ENCODE measurements around the gene C2orf76. TPM values are rescaled to one million over a fixed set of nuclear protein-coding genes. Genes with fewer than 3 reads are reported as not detected.
"Not testable (repeated sequence)": the region's sequence is repeated elsewhere in the genome, so short reads cannot be mapped to it uniquely, and the experiment has no call there.

The C2orf76 gene
- total RNA-seq, 2 donors from 2014 or later = 6.5 to 10.9 TPM

GRCh38 chr2:119290859-119291587 is 75.6 kb downstream of the C2orf76 start:
- ATAC-seq = no peak
- H3K27ac Mint-ChIP-seq = no peak overlapping the region

GRCh38 chr2:119289642-119290041 is 77.0 kb downstream of the C2orf76 start:
- Mint-ChIP-seq H3K36me3 (no peaks in the 10 kb centered on the region), H3K27me3 (no peaks in the 10 kb centered on the region), H3K4me3 (no peak overlapping the region)

More at GRCh38 chr2:119290859-119291587, 75.6 kb downstream of the C2orf76 start:
- Mint-ChIP-seq H3K9me3 (no peaks in the 10 kb centered on the region), H3K36me3 (no peaks in the 10 kb centered on the region), H3K27me3 (no peaks in the 10 kb centered on the region), H3K4me3 (no peak overlapping the region), H3K4me1 (ENCODE audit: low read depth in 2 of 2) (peaks cover 9 to 13% of the 10 kb centered on the region in 2 donors)
- no peak for DNase-seq (ENCODE audit: low spot score)

GRCh38 chr2:119289093-119289492 is 77.5 kb downstream of the C2orf76 start:
- H3K36me3 Mint-ChIP-seq = no peaks in the 10 kb centered on the region
- H3K4me3 Mint-ChIP-seq = no peak overlapping the region
- no peak overlapping the region for H3K27ac Mint-ChIP-seq
- peaks cover 9 to 13% of the 10 kb centered on the region in 2 donors for H3K4me1 Mint-ChIP-seq (ENCODE audit: low read depth in 2 of 2)
- no peaks in the 10 kb centered on the region for H3K9me3 Mint-ChIP-seq
- ATAC-seq (no peak), DNase-seq (ENCODE audit: low spot score) (no peak)
- H3K27me3 Mint-ChIP-seq = no peaks in the 10 kb centered on the region

More at GRCh38 chr2:119289642-119290041, 77.0 kb downstream of the C2orf76 start:
- H3K9me3 Mint-ChIP-seq = no peaks in the 10 kb centered on the region
- ATAC-seq = peak in 1 of 2 donors; percentile 52
- DNase-seq (ENCODE audit: low spot score) = no peak
- H3K27ac Mint-ChIP-seq = no peak overlapping the region
- peaks cover 9 to 13% of the 10 kb centered on the region in 2 donors for H3K4me1 Mint-ChIP-seq (ENCODE audit: low read depth in 2 of 2)

GRCh38 chr2:119288576-119288975 is 78.1 kb downstream of the C2orf76 start:
- Mint-ChIP-seq H3K36me3 (no peaks in the 10 kb centered on the region), H3K4me1 (ENCODE audit: low read depth in 2 of 2) (peaks cover 9 to 13% of the 10 kb centered on the region in 2 donors), H3K4me3 (no peak overlapping the region), H3K27ac (no peak overlapping the region), H3K9me3 (no peaks in the 10 kb centered on the region), H3K27me3 (no peaks in the 10 kb centered on the region)
- DNase-seq (ENCODE audit: low spot score) = no peak
- ATAC-seq = no peak

GRCh38 chr2:119286661-119287060 is 80.0 kb downstream of the C2orf76 start:
- H3K4me3 Mint-ChIP-seq = no peak overlapping the region
- no peaks in the 10 kb centered on the region for H3K9me3 Mint-ChIP-seq
- no peak for ATAC-seq
- DNase-seq (ENCODE audit: low spot score) = no peak
- no peak overlapping the region for H3K27ac Mint-ChIP-seq
- H3K27me3 Mint-ChIP-seq = no peaks in the 10 kb centered on the region
- H3K36me3 Mint-ChIP-seq = no peaks in the 10 kb centered on the region
- peaks cover under 1 to 15% of the 10 kb centered on the region in 2 donors for H3K4me1 Mint-ChIP-seq (ENCODE audit: low read depth in 2 of 2)

GRCh38 chr2:119283873-119284331 is 82.7 kb downstream of the C2orf76 start:
- ATAC-seq = no peak
- H3K27ac Mint-ChIP-seq = no peak overlapping the region
- no peaks in the 10 kb centered on the region for H3K36me3 Mint-ChIP-seq
- H3K27me3 Mint-ChIP-seq = no peaks in the 10 kb centered on the region
- H3K4me3 Mint-ChIP-seq = no peak overlapping the region
- H3K4me1 Mint-ChIP-seq (ENCODE audit: low read depth in 2 of 2) = peaks cover 0 to 4% of the 10 kb centered on the region in 2 donors
- no peaks in the 10 kb centered on the region for H3K9me3 Mint-ChIP-seq
- no peak for DNase-seq (ENCODE audit: low spot score)

- Mint-ChIP-seq H3K27ac (no peak overlapping the region), H3K36me3 (no peaks in the 10 kb centered on the region), H3K27me3 (no peaks in the 10 kb centered on the region), H3K4me1 (ENCODE audit: low read depth in 2 of 2) (peaks cover 0 to 2% of the 10 kb centered on the region in 2 donors), H3K4me3 (no peak overlapping the region), H3K9me3 (no peaks in the 10 kb centered on the region)
- DNase-seq (ENCODE audit: low spot score) (no peak), ATAC-seq (no peak)
Observed at GRCh38 chr2:119282996-119283511, 83.6 kb downstream of the C2orf76 start.

GRCh38 chr2:119282146-119282995 is 84.3 kb downstream of the C2orf76 start:
- H3K9me3 Mint-ChIP-seq = no peaks in the 10 kb centered on the region
- no peak overlapping the region for H3K4me3 Mint-ChIP-seq
- H3K27me3 Mint-ChIP-seq = no peaks in the 10 kb centered on the region
- no peak overlapping the region for H3K27ac Mint-ChIP-seq
- no peaks in the 10 kb centered on the region for H3K36me3 Mint-ChIP-seq
- no peak for DNase-seq (ENCODE audit: low spot score)
- ATAC-seq = no peak
- H3K4me1 Mint-ChIP-seq (ENCODE audit: low read depth in 2 of 2) = peaks cover 0 to 2% of the 10 kb centered on the region in 2 donors

GRCh38 chr2:119280680-119281079 is 86.0 kb downstream of the C2orf76 start:
- Mint-ChIP-seq H3K4me3 (no peak overlapping the region), H3K9me3 (no peaks in the 10 kb centered on the region), H3K27me3 (no peaks in the 10 kb centered on the region), H3K27ac (no peak overlapping the region), H3K36me3 (no peaks in the 10 kb centered on the region), H3K4me1 (ENCODE audit: low read depth in 2 of 2) (peaks cover 0 to 2% of the 10 kb centered on the region in 2 donors)
- DNase-seq (ENCODE audit: low spot score) (no peak), ATAC-seq (no peak)

GRCh38 chr2:119279666-119280065 is 87.0 kb downstream of the C2orf76 start:
- Mint-ChIP-seq H3K27ac (no peak overlapping the region), H3K27me3 (no peaks in the 10 kb centered on the region), H3K9me3 (no peaks in the 10 kb centered on the region), H3K4me1 (ENCODE audit: low read depth in 2 of 2) (peaks cover 0 to 2% of the 10 kb centered on the region in 2 donors), H3K4me3 (no peak overlapping the region), H3K36me3 (no peaks in the 10 kb centered on the region)
- DNase-seq (ENCODE audit: low spot score) (no peak), ATAC-seq (no peak)

GRCh38 chr2:119278946-119279345 is 87.7 kb downstream of the C2orf76 start:
- Mint-ChIP-seq H3K27ac (no peak overlapping the region), H3K36me3 (no peaks in the 10 kb centered on the region), H3K27me3 (no peaks in the 10 kb centered on the region), H3K9me3 (no peaks in the 10 kb centered on the region), H3K4me1 (ENCODE audit: low read depth in 2 of 2) (peaks cover 0 to 2% of the 10 kb centered on the region in 2 donors), H3K4me3 (no peak overlapping the region)
- ATAC-seq (no peak), DNase-seq (ENCODE audit: low spot score) (no peak)

- H3K4me3 Mint-ChIP-seq; H3K4me1 Mint-ChIP-seq (ENCODE audit: low read depth in 2 of 2); H3K36me3 Mint-ChIP-seq; ATAC-seq; H3K9me3 Mint-ChIP-seq; DNase-seq (ENCODE audit: low spot score); H3K27ac Mint-ChIP-seq; H3K27me3 Mint-ChIP-seq: not testable (repeated sequence)
Observed at GRCh38 chr2:119278385-119278784, 88.2 kb downstream of the C2orf76 start.

- no peak for ATAC-seq
- Mint-ChIP-seq H3K27me3 (no peaks in the 10 kb centered on the region), H3K36me3 (no peaks in the 10 kb centered on the region), H3K4me1 (ENCODE audit: low read depth in 2 of 2) (no peaks in the 10 kb centered on the region), H3K4me3 (no peak overlapping the region), H3K27ac (no peak overlapping the region), H3K9me3 (no peaks in the 10 kb centered on the region)
- DNase-seq (ENCODE audit: low spot score) = no peak
Observed at GRCh38 chr2:119276864-119277263, 89.8 kb downstream of the C2orf76 start.

- no peak overlapping the region for H3K4me3 Mint-ChIP-seq
- H3K27ac Mint-ChIP-seq = no peak overlapping the region
- H3K27me3 Mint-ChIP-seq = peaks cover 0 to 4% of the 10 kb centered on the region in 2 donors
- H3K9me3 Mint-ChIP-seq = no peaks in the 10 kb centered on the region
- ATAC-seq (no peak), DNase-seq (ENCODE audit: low spot score) (no peak)
- H3K4me1 Mint-ChIP-seq (ENCODE audit: low read depth in 2 of 2) = peaks cover 0 to 3% of the 10 kb centered on the region in 2 donors
- H3K36me3 Mint-ChIP-seq = no peaks in the 10 kb centered on the region
Observed at GRCh38 chr2:119267604-119268003, 99.0 kb downstream of the C2orf76 start.
